NCI-H2107 (cell line): ENCODE measurements around the gene GSN.

Source experiments
- DNase-seq: peaks from one replicate; lab custom pipeline; 2025; lab: John Stamatoyannopoulos, UW

Gene GSN

GRCh38 chr9:121273064-121273775 lies 5.3 kb downstream of the GSN start:
- DNase-seq = no peak

- DNase-seq = no peak
These were observed 6.9 kb downstream of the GSN start for GRCh38 chr9:121274851-121275250.

GRCh38 chr9:121275781-121276658 lies 8.1 kb downstream of the GSN start:
- no peak for DNase-seq

- DNase-seq = no peak
These were observed 9.1 kb downstream of the GSN start for GRCh38 chr9:121277026-121277425.

GRCh38 chr9:121277518-121278295 lies 9.7 kb downstream of the GSN start:
- DNase-seq = no peak

- no peak for DNase-seq
These were observed 10.7 kb downstream of the GSN start for GRCh38 chr9:121278477-121279261.

- DNase-seq = no peak
These were observed 11.9 kb downstream of the GSN start for GRCh38 chr9:121279776-121280388.

GRCh38 chr9:121280715-121281613 lies 13.0 kb downstream of the GSN start:
- no peak for DNase-seq

- peak; percentile 51 for DNase-seq
These were observed 13.8 kb downstream of the GSN start for GRCh38 chr9:121281614-121282276.

- DNase-seq = no peak
These were observed 14.5 kb downstream of the GSN start for GRCh38 chr9:121282277-121283079.

GRCh38 chr9:121283080-121283398 lies 15.1 kb downstream of the GSN start:
- DNase-seq = no peak

GRCh38 chr9:121283856-121284732 lies 16.1 kb downstream of the GSN start:
- no peak for DNase-seq

- no peak for DNase-seq
These were observed 16.9 kb downstream of the GSN start for GRCh38 chr9:121284733-121285451.

- DNase-seq = no peak
These were observed 18.1 kb downstream of the GSN start for GRCh38 chr9:121285835-121286687.

- no peak for DNase-seq
These were observed 18.7 kb downstream of the GSN start for GRCh38 chr9:121286688-121286972.

- peak; percentile 40 for DNase-seq
These were observed 19.2 kb downstream of the GSN start for GRCh38 chr9:121286973-121287741.
